MCF 10A (cell line): Measurements from ENCODE around the gene GPC3. TPM values are rescaled to one million over a fixed set of nuclear protein-coding genes. Genes with fewer than 3 reads are reported as not detected.

Experiments used
- BruUV-seq: library from RNA; stranded (reverse); fragments of 400-500 nt; replicated peaks from 2 replicates; lab custom pipeline; 2021; lab: Mats Ljungman, UMichigan
- CTCF ChIA-PET: fragments of 300-600 bp; sonication (Branson Sonifier 250); formaldehyde crosslinking; extraction: SDS; loops from one replicate; lab custom pipeline; 2021; ENCODE audit warnings: antibody characterized with exemption, inconsistent platforms; lab: Yijun Ruan, JAX
- POLR2A ChIA-PET: fragments of 300-600, 350-650 bp; sonication (Branson Sonifier 250); formaldehyde crosslinking; extraction: SDS; loops from one replicate; lab custom pipeline; 2020; ENCODE audit warnings: antibody characterized with exemption, inconsistent platforms; lab: Yijun Ruan, JAX
- DNase-seq: peaks from one replicate; pipeline ENCODE4 v3.0.0-alpha.2; 2018; ENCODE audit not compliant: unreplicated experiment
- H3K27ac Mint-ChIP-seq: one replicate; pipeline ENCODE4 v1.8.0; 2022; ENCODE audit warnings: mild to moderate bottlenecking, low read depth, mixed read lengths; ENCODE audit not compliant: unreplicated experiment
- H3K27me3 Mint-ChIP-seq: one replicate; pipeline ENCODE4 v1.8.0; 2022; ENCODE audit warnings: mixed read lengths; ENCODE audit not compliant: insufficient read depth, unreplicated experiment
- H3K36me3 Mint-ChIP-seq: one replicate; pipeline ENCODE4 v1.8.0; 2022; ENCODE audit warnings: mild to moderate bottlenecking, moderate library complexity, mixed read lengths; ENCODE audit not compliant: insufficient read depth, unreplicated experiment
- H3K4me1 Mint-ChIP-seq: one replicate; pipeline ENCODE4 v1.8.0; 2022; ENCODE audit warnings: mixed read lengths; ENCODE audit not compliant: insufficient read depth, unreplicated experiment
- H3K4me3 Mint-ChIP-seq: one replicate; pipeline ENCODE4 v1.8.0; 2022; ENCODE audit warnings: mild to moderate bottlenecking, moderate library complexity, mixed read lengths; ENCODE audit not compliant: unreplicated experiment
- H3K9me3 Mint-ChIP-seq: one replicate; pipeline ENCODE4 v1.8.0; 2022; ENCODE audit warnings: mixed read lengths; ENCODE audit not compliant: unreplicated experiment
- CTCF ChIP-seq: fragments of 200-600 bp; IDR thresholded peaks from one replicate; pipeline ENCODE4 v1.8.0; 2022; ENCODE audit warnings: antibody characterized with exemption, mild to moderate bottlenecking; ENCODE audit not compliant: unreplicated experiment
- intact Hi-C: fragments of 100-400 bp; cut with micrococcal nuclease; formaldehyde crosslinking; loops from 2 replicates; pipeline ENCODE4 v1.14.1; 2022
- total RNA-seq: library from RNA; stranded (reverse); gene quantifications from 2 replicates; pipeline ENCODE4 v1.2.3, GENCODE V29; 2022

GPC3 gene
- total RNA-seq, 1 experiment from 2014 or later, result 0.37 TPM

- Mint-ChIP-seq H3K27ac (no peak overlapping the region), H3K4me3 (no peak overlapping the region), H3K27me3 (peaks cover 75% of the 10 kb centered on the region), H3K4me1 (peaks cover 9% of the 10 kb centered on the region), H3K9me3 (no peaks in the 10 kb centered on the region), H3K36me3 (no peaks in the 10 kb centered on the region)
- no TSS peak for BruUV-seq
- POLR2A ChIA-PET, result no interaction called here
- no peak for TF ChIP-seq CTCF
- no peak for DNase-seq
- CTCF ChIA-PET, result no interaction called here
- intact Hi-C loops, result no loop called here
Observed at GRCh38 chrX:133970076-133970475, 15.3 kb downstream of the GPC3 start.

GRCh38 chrX:133969191-133969590 lies 16.2 kb downstream of the GPC3 start:
- TF ChIP-seq CTCF, result no peak
- CTCF ChIA-PET, result interaction anchor here (0.5 kb wide), 1 partner anchor 36 kb away, joined by 3 read pairs; no protein-coding TSS in a partner anchor
- H3K27me3 Mint-ChIP-seq, result peaks cover 73% of the 10 kb centered on the region
- intact Hi-C loops, result no loop called here
- no peaks in the 10 kb centered on the region for H3K36me3 Mint-ChIP-seq
- POLR2A ChIA-PET, result no interaction called here
- H3K4me1 Mint-ChIP-seq, result peaks cover 11% of the 10 kb centered on the region
- no TSS peak for BruUV-seq
- H3K27ac Mint-ChIP-seq, result no peak overlapping the region
- DNase-seq, result no peak
- H3K9me3 Mint-ChIP-seq, result no peaks in the 10 kb centered on the region
- H3K4me3 Mint-ChIP-seq, result no peak overlapping the region

GRCh38 chrX:133968109-133968508 lies 17.3 kb downstream of the GPC3 start:
- no TSS peak for BruUV-seq
- POLR2A ChIA-PET, result no interaction called here
- H3K36me3 Mint-ChIP-seq, result no peaks in the 10 kb centered on the region
- CTCF ChIA-PET, result interaction anchor here (0.6 to 1.3 kb wide), 2 partner anchors 9 to 15 kb away, joined by 3 read pairs; no protein-coding TSS in a partner anchor
- H3K9me3 Mint-ChIP-seq, result no peaks in the 10 kb centered on the region
- peaks cover 74% of the 10 kb centered on the region for H3K27me3 Mint-ChIP-seq
- no peak overlapping the region for H3K27ac Mint-ChIP-seq
- intact Hi-C loops, result no loop called here
- H3K4me1 Mint-ChIP-seq, result peaks cover 11% of the 10 kb centered on the region
- no peak for TF ChIP-seq CTCF
- H3K4me3 Mint-ChIP-seq, result no peak overlapping the region
- DNase-seq, result no peak

- no TSS peak for BruUV-seq
- Mint-ChIP-seq H3K4me3 (no peak overlapping the region), H3K4me1 (peaks cover 11% of the 10 kb centered on the region), H3K9me3 (no peaks in the 10 kb centered on the region), H3K27me3 (peaks cover 57% of the 10 kb centered on the region), H3K36me3 (no peaks in the 10 kb centered on the region), H3K27ac (no peak overlapping the region)
- CTCF ChIA-PET, result interaction anchor here (0.9 to 1.5 kb wide), 2 partner anchors 61 to 175 kb away, joined by 3 to 11 read pairs; no protein-coding TSS in a partner anchor
- intact Hi-C loops, result no loop called here
- TF ChIP-seq CTCF, result no peak
- POLR2A ChIA-PET, result interaction anchor here (1.3 kb wide), 1 partner anchor 10 kb away, joined by 3 read pairs; no protein-coding TSS in a partner anchor
- DNase-seq, result no peak
Observed at GRCh38 chrX:133966199-133966598, 19.2 kb downstream of the GPC3 start.
